B cell (primary cell): ENCODE data around the gene NTHL1. TPM values are rescaled to one million over a fixed set of nuclear protein-coding genes. Genes with fewer than 3 reads are reported as not detected.

ENCODE experiments used
- ATAC-seq: fragments of 200-7000 bp; cut with Tn5 transposase; one replicate; pipeline ENCODE4 v1.10.0; 2021; ENCODE audit warnings: low read depth, mild to moderate bottlenecking, moderate number of reproducible peaks, moderate library complexity
- CTCF ChIA-PET: fragments of 350-600 bp; sonication (Branson Sonifier 250); formaldehyde crosslinking; loops from one replicate; lab custom pipeline; 2021; ENCODE audit warnings: antibody characterized with exemption, inconsistent platforms; lab: Charles Lee
- POLR2A ChIA-PET: fragments of 350-600 bp; sonication (Branson Sonifier 250); formaldehyde crosslinking; loops from one replicate; lab custom pipeline; 2021; ENCODE audit warnings: antibody characterized with exemption; lab: Charles Lee
- DNase-seq: peaks from one replicate; pipeline ENCODE4 v3.0.0; 2013
- H2AFZ ChIP-seq: 2 replicates; pipeline ENCODE4 v1.6.1; 2012; ENCODE audit warnings: mild to moderate bottlenecking, low read depth, low read length; ENCODE audit not compliant: insufficient read depth, poor library complexity, severe bottlenecking
- H3K27ac ChIP-seq, 2 donors: 1 replicate in 1 of 2; 2 replicates in 1 of 2; pipeline ENCODE4 v1.5.1; 2012 to 2013; ENCODE audit warnings: low read length in 2 of 2, mild to moderate bottlenecking in 2 of 2, moderate library complexity in 1 of 2
- H3K27me3 ChIP-seq, 4 experiments: fragments of 200-600 bp in 1 of 4; sonication (generic) in 1 of 4; replicated peaks in 1 of 4; 1 replicate in 2 of 4; 2 replicates in 2 of 4; pipeline versions ENCODE4 v1.6.1 to v1.7.0; 2013 to 2016; ENCODE audit warnings: low read length in 3 of 4, mild to moderate bottlenecking in 2 of 4, mixed read lengths in 1 of 4, moderate library complexity in 1 of 4; ENCODE audit not compliant: insufficient read depth in 4 of 4, control insufficient read depth in 3 of 4; ENCODE audit errors: control extremely low read depth in 1 of 4
- H3K36me3 ChIP-seq, 2 experiments: replicated peaks in 1 of 2; 1 replicate in 1 of 2; 2 replicates in 1 of 2; pipeline versions ENCODE4 v1.6.1 to v1.7.1; 2013; ENCODE audit warnings: low read length in 1 of 2; ENCODE audit not compliant: insufficient read depth in 2 of 2, control insufficient read depth in 1 of 2; ENCODE audit errors: control extremely low read depth in 1 of 2, extremely low read depth in 1 of 2
- H3K4me1 ChIP-seq, 2 donors: fragments of 200-600 bp in 1 of 2; sonication (generic) in 1 of 2; 1 replicate in 1 of 2; 2 replicates in 1 of 2; pipeline versions ENCODE4 v1.5.1 to v1.6.1; 2013 to 2017; ENCODE audit warnings: low read length in 2 of 2; ENCODE audit not compliant: control insufficient read depth in 2 of 2, insufficient read depth in 2 of 2
- H3K4me2 ChIP-seq: replicated peaks from 2 replicates; pipeline ENCODE3; 2012; ENCODE audit warnings: mild to moderate bottlenecking, low read depth, low read length; ENCODE audit not compliant: poor library complexity, severe bottlenecking
- H3K4me3 ChIP-seq, 5 experiments: fragments of 200-600 bp in 1 of 5; sonication (generic) in 1 of 5; 1 replicate in 3 of 5; 2 replicates in 2 of 5; pipeline versions ENCODE4 v1.5.1 to v1.7.0; 2011 to 2016; ENCODE audit warnings: low read length in 4 of 5, mild to moderate bottlenecking in 4 of 5, low read depth in 2 of 5, control low read depth in 1 of 5, moderate library complexity in 1 of 5; ENCODE audit not compliant: insufficient read depth in 1 of 5; ENCODE audit errors: control extremely low read depth in 1 of 5, extremely low read depth in 1 of 5
- H3K79me2 ChIP-seq: fragments of 200-600 bp; sonication (generic); one replicate; pipeline ENCODE4 v1.6.0; 2016; ENCODE audit warnings: low read length; ENCODE audit not compliant: control insufficient read depth, insufficient read depth
- H3K9ac ChIP-seq: fragments of 200-600 bp; sonication (generic); 2 replicates; pipeline ENCODE4 v1.6.1; 2017; ENCODE audit warnings: mild to moderate bottlenecking, low read length, moderate library complexity
- H3K9me3 ChIP-seq, 3 donors: one replicate each; pipeline versions ENCODE4 v1.6.1 to v1.7.1; 2013; ENCODE audit warnings: low read length in 2 of 3; ENCODE audit not compliant: control insufficient read depth in 2 of 3, insufficient read depth in 1 of 3; ENCODE audit errors: control extremely low read depth in 1 of 3
- H4K20me1 ChIP-seq: 2 replicates; pipeline ENCODE4 v1.6.0; 2012; ENCODE audit warnings: mild to moderate bottlenecking, low read length; ENCODE audit not compliant: insufficient read depth, control insufficient read depth, poor library complexity, severe bottlenecking
- H3K27ac Mint-ChIP-seq: one replicate; pipeline ENCODE4 v1.8.0; 2021; ENCODE audit warnings: mixed read lengths
- H3K27me3 Mint-ChIP-seq: one replicate; pipeline ENCODE4 v1.8.0; 2021; ENCODE audit warnings: mixed read lengths
- H3K4me1 Mint-ChIP-seq: one replicate; pipeline ENCODE4 v1.8.0; 2021; ENCODE audit warnings: mixed read lengths
- H3K4me3 Mint-ChIP-seq: one replicate; pipeline ENCODE4 v1.8.0; 2021; ENCODE audit warnings: mixed read lengths
- H3K9me3 Mint-ChIP-seq: one replicate; pipeline ENCODE4 v1.8.0; 2022; ENCODE audit warnings: mixed read lengths; ENCODE audit not compliant: insufficient read depth
- EZH2 ChIP-seq: IDR thresholded peaks from 2 replicates; pipeline ENCODE4 v1.6.1; 2012; ENCODE audit warnings: borderline replicate concordance, low read depth, mild to moderate bottlenecking, moderate library complexity, low read length; ENCODE audit not compliant: insufficient read depth, poor library complexity, severe bottlenecking
- WGBS: methylation state at CpG from one replicate; pipeline ENCODE4 v1.1.5; 2013; ENCODE audit warnings: missing lambda C conversion rate; ENCODE audit not compliant: insufficient coverage; 5-methylcytosine and 5-hydroxymethylcytosine counted together
- intact Hi-C: fragments of 100-400 bp; cut with micrococcal nuclease; formaldehyde crosslinking; loops from one replicate; pipeline ENCODE4 v1.10.0; 2022
- polyA plus RNA-seq: library from polyadenylated mRNA; depleted of rRNA; stranded (reverse); fragments of >200 nt; gene quantifications from 2 replicates; pipeline ENCODE4 v1.2.3, GENCODE V29; 2012
- total RNA-seq, 2 donors: library from RNA; stranded (reverse); fragments of 120-200 nt in 1 of 2; gene quantifications; 1 replicate in 1 of 2; 2 replicates in 1 of 2; pipeline versions ENCODE4 v1.2.3 to v1.2.4, GENCODE V29; 2013 to 2022
- TF ChIP-seq, protein P1 (sequence below): fragments of 200-600 bp; IDR thresholded peaks from one replicate; pipeline ENCODE4 v1.8.0; 2022; ENCODE audit warnings: antibody characterized with exemption, mild to moderate bottlenecking

Gene NTHL1
- total and polyA plus RNA-seq, 2 donors (not counting 1 experiment from before 2014, with no cell fraction given) = 17.5 to 27.6 TPM

DNA sequence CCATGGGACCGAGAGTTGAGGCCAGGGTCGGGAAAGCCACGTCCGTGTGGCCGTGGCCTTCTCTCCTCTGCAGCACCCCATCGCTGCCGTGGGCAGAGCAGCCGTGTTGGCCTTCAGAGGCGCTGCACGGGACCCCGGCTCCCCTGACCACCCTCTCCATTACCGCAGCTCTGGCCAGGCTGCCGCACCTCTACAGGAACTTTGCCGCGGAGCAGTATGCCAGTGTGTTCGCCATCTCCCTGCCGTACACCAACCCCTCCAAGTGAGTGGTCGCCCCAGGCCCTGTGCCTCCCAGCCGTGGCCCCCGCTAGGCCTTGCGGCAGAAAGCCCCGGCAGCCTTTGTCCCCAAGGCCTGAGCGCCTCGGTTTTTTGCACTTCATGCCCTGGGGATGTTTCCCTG, 28.0 kb upstream of the NTHL1 start:
- H3K36me3 ChIP-seq = peaks cover 0 to 47% of the 10 kb centered on the region in 2 experiments

GRCh38 chr16:2074071-2074470, 26.4 kb upstream of the NTHL1 start:
- Mint-ChIP-seq H3K9me3 (no peaks in the 10 kb centered on the region), H3K27me3 (no peaks in the 10 kb centered on the region), H3K27ac (no peak overlapping the region), H3K4me3 (no peak overlapping the region), H3K4me1 (no peaks in the 10 kb centered on the region)
- H3K9me3 ChIP-seq = no peaks in the 10 kb centered on the region
- ATAC-seq (no peak), DNase-seq (no peak)
- H2AFZ ChIP-seq = no peak overlapping the region
- no peaks in the 10 kb centered on the region for H3K27me3 ChIP-seq
- 98% methylated on average over 20 of the region's 20 CpGs for WGBS
- no peak overlapping the region for H3K4me3 ChIP-seq
- no peak for TF ChIP-seq EZH2
- TF ChIP-seq, protein P1, sequence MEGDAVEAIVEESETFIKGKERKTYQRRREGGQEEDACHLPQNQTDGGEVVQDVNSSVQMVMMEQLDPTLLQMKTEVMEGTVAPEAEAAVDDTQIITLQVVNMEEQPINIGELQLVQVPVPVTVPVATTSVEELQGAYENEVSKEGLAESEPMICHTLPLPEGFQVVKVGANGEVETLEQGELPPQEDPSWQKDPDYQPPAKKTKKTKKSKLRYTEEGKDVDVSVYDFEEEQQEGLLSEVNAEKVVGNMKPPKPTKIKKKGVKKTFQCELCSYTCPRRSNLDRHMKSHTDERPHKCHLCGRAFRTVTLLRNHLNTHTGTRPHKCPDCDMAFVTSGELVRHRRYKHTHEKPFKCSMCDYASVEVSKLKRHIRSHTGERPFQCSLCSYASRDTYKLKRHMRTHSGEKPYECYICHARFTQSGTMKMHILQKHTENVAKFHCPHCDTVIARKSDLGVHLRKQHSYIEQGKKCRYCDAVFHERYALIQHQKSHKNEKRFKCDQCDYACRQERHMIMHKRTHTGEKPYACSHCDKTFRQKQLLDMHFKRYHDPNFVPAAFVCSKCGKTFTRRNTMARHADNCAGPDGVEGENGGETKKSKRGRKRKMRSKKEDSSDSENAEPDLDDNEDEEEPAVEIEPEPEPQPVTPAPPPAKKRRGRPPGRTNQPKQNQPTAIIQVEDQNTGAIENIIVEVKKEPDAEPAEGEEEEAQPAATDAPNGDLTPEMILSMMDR = no peak
- intact Hi-C loops = no loop called here
- no peak overlapping the region for H3K9ac ChIP-seq
- CTCF ChIA-PET = no interaction called here
- H3K36me3 ChIP-seq = peaks cover 0 to 37% of the 10 kb centered on the region in 2 experiments
- no peaks in the 10 kb centered on the region for H3K4me1 ChIP-seq
- H3K79me2 ChIP-seq = no peaks in the 10 kb centered on the region
- H3K27ac ChIP-seq = no peak overlapping the region
- no peaks in the 10 kb centered on the region for H4K20me1 ChIP-seq
- POLR2A ChIA-PET = no interaction called here
- H3K4me2 ChIP-seq = no peak overlapping the region

More for the DNA sequence above, 28.0 kb upstream of the NTHL1 start:
- H4K20me1 ChIP-seq = no peaks in the 10 kb centered on the region
- no peak overlapping the region for H3K27ac ChIP-seq
- H3K27me3 ChIP-seq = no peaks in the 10 kb centered on the region
- intact Hi-C loops = no loop called here
- no peaks in the 10 kb centered on the region for H3K4me1 ChIP-seq
- no peak for ATAC-seq
- no peaks in the 10 kb centered on the region for H3K4me1 Mint-ChIP-seq
- CTCF ChIA-PET = interaction anchor here (0.6 kb wide), 1 partner anchor 53 kb away, joined by 3 read pairs; no protein-coding TSS in a partner anchor
- no peaks in the 10 kb centered on the region for H3K27me3 Mint-ChIP-seq
- no peak overlapping the region for H3K4me2 ChIP-seq
- whole genome bisulfite sequencing = 97% methylated on average over 24 of the region's 24 CpGs
- no peak overlapping the region for H3K27ac Mint-ChIP-seq
- POLR2A ChIA-PET = no interaction called here
- no peaks in the 10 kb centered on the region for H3K9me3 ChIP-seq
- no peaks in the 10 kb centered on the region for H3K9me3 Mint-ChIP-seq
- no peak overlapping the region for H3K4me3 ChIP-seq
- no peak overlapping the region for H3K9ac ChIP-seq
- H3K79me2 ChIP-seq = no peaks in the 10 kb centered on the region
- TF ChIP-seq, protein P1 = no peak
- TF ChIP-seq EZH2 = no peak
- no peak overlapping the region for H3K4me3 Mint-ChIP-seq
- DNase-seq = no peak
- no peak overlapping the region for H2AFZ ChIP-seq
